Measurements from ENCODE around the gene SCGB2B2.
A peak's percentile ranks its signal among the peaks of the same experiment; 100 is the strongest.
"Not testable (repeated sequence)": the region's sequence is repeated elsewhere in the genome, so short reads cannot be mapped to it uniquely, and the experiment has no call there.

Gene SCGB2B2, protein sequence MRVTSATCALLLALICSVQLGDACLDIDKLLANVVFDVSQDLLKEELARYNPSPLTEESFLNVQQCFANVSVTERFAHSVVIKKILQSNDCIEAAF

DNA sequence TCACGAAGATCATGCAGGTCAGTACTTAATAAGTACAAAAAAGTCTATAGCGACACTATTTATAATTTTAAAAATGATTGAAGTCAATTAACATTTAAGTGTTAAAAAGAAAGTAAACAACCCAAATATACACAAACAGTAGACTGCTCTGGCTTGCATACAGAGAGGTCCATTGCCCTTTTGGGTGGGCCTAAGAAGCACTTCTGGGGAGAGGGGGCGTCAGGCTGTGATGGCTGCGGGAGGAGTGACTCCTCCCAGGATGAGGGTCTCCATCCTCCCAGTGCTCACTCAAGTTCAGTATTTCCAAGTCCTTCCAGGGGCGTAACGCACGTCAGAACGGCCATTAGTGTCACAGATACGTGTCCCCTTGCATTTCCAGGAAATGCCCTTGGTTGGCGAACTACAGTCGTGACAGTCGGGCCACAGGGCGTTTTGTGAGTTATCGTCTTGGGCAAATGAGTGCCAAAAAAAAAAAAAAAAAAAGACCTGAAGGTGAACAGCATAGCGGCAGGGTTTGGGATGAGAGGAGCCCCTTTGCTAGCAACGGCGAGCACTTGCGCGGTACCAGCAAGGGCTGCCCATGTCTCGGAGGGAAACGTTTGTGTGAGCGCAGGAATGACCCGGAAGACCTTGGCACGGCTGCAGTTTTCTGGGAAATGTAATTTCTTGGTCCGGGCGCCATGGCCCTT, at the start of gene SCGB2B2:
TSS of gene SCGB2B2 (minus strand) at position 463 of the 689 bp plus-strand sequence. CDS start 82,596 bp downstream, outside the sequence.
- DNase-seq: no peak

- no peak for DNase-seq
Observed at GRCh38 chr19:34725400-34725799, 48.4 kb upstream of the SCGB2B2 start.

GRCh38 chr19:34722353-34722752, 45.4 kb upstream of the SCGB2B2 start:
- no peak for DNase-seq

GRCh38 chr19:34715357-34715756, 38.4 kb upstream of the SCGB2B2 start:
- DNase-seq: no peak

DNA sequence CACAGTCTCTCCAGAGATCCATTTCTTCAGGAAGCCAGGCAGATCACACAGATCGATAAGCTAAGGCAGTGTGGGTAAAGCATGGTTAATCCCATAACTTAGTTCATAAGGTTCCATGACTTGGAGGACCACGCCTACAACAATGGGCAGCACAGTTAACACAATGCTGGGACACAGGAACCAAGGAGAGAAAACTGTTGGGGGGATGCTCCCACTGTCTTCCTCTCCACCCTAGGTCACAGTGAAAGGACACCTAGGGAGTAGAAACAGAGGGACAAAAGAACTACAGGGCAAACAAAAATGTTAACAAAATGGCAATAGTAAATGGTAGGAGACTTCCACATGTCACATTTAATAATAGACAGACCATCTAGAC, 36.3 kb upstream of the SCGB2B2 start:
- DNase-seq: no peak

- peak; percentile 46 for DNase-seq
Observed at GRCh38 chr19:34712395-34713261, 35.7 kb upstream of the SCGB2B2 start.

GRCh38 chr19:34711890-34712289, 34.9 kb upstream of the SCGB2B2 start:
- DNase-seq: no peak

DNA sequence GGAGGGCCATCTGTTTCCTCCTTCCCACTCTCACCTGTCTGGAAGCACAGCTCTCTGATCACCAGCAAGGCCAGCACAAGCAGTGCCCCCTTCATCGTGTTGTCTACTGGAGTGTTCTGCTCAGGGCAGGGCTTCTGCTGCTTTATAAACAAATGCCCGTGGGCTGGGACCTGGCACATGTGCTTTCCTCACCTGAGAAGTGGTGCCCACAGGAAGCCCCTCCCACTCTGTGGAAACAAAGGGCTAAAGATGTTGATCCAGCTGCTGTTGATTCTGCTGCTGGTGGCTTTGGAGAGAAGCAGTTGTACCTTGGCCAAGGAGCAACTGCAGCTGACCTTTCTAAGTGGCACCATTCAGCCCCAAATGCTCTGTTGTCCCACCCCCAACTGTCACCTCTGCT, 30.7 kb upstream of the SCGB2B2 start:
- no peak for DNase-seq

DNA sequence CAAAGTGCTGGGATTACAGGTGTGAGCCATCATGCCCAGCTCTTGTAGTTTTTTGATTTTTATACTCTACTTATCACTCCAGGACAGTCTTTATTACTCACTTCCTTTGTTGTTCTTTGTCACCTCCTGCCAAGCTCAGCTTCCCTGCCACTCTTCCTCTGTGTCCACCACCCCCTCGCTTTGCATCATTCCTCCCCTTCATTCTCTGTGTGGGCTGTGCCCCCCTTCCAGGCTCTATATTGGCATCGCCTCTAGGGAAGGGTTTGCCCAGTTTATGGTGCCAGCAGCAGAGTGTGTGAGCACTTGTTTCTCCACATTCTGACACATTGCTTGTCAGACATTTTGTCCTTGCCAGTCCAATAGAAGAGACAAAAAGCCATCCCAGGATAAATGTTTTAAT, 15.6 kb upstream of the SCGB2B2 start:
- no peak for DNase-seq

- DNase-seq: no peak
Observed at GRCh38 chr19:34690372-34690771, 13.4 kb upstream of the SCGB2B2 start.

GRCh38 chr19:34688592-34688991, 11.6 kb upstream of the SCGB2B2 start:
- DNase-seq: no peak

DNA sequence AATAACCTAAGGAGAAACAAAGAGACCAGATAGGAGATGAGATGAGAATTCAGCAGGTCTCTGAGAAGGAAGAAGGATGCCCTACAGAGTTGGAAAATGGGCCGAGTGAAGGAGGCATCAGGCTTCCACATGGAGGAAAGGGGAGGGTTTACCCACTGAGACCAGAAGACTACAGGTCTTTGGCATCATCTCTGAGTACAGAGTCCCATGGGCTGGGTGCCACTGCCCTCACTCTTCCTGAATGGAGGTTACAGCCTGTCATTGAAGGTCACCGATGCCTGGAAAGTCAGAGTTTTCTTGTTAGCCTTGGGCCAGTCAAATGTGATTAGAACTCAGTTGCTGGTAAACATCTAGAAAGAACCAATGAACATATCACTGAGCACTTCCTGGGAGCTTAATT, 10.4 kb upstream of the SCGB2B2 start:
- DNase-seq: no peak

GRCh38 chr19:34686455-34686854, 9.5 kb upstream of the SCGB2B2 start:
- no peak for DNase-seq

GRCh38 chr19:34685266-34685665, 8.3 kb upstream of the SCGB2B2 start:
- DNase-seq: not testable (repeated sequence)

- DNase-seq: no peak
Observed at GRCh38 chr19:34681478-34681877, 4.5 kb upstream of the SCGB2B2 start.

- DNase-seq: no peak
Observed at GRCh38 chr19:34678421-34678820, 1.5 kb upstream of the SCGB2B2 start.

DNA sequence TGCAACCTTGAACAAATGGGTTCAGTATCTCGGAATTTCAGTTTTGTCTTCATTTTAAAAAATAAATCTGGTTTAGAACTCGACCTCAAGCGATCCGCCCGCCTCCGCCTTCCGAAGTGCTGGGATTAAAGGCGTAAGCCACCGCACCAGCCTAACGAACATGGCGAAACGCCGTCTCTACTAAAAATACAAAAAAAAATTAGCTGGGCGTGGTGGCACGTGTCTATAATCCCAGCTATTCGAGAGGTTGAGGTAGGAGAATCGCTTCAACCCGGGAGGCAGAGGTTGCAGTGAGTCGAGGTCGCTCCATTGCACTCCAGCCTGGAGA, 1.1 kb upstream of the SCGB2B2 start:
- no peak for DNase-seq

DNA sequence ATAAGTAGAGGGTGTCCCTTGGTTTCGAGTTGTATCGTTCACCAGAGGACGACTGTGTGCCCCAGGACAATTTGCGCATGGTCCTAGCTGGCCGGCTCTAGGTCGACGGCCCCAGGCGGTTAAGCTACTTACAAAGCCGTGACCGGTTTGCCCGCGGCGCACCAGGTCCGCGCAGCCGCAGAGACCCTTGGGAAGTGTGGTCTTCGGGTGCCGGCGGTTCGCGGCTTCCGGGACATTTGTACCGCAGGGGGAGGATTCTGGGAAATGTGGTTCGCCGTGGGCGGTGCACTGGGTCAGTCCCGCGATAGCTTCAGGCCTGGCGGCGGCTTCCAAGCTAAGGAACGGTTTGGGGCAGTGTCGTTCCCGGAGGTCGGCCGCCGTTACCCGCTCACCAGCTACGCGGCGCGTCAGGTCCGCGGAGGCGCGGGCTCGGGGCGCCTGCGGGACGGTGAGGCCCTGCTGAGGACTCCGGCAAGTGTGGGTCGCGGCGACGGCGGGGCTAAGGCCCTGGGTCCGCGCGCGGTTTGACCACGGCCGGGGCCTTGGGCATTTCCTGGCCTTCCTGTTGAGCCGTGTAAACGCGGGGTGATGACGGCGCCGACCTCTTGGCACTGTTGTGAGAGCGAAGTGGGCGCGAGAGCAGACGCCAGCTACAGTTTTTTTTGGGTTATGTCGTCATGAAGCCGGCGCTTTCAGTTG, 576 bp upstream of the SCGB2B2 start, which contains the start of gene ZNF302:
TSS of gene ZNF302 (plus strand) at position 293 of the 699 bp plus-strand sequence. CDS start 1,127 bp downstream, outside the sequence.
- peak; percentile 96 for DNase-seq

DNA sequence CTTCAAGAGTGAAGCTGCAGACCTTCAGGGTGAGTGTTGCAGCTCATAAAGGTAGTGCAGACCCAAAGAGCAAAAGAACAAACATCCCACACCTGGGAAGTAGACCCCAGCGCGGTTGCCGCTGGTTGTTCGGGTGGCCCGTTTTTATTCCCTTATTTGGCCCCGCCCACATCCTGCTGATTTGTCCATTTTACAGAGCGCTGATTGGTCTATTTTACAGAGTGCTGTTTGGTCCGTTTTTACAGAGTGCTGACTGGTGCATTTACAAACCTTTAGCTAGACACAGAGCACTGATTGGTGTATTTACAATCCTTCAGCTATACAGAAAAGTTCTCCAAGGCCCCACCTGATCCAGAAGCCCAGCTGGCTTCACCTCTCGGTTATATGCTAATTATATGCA, 1.0 kb downstream of the SCGB2B2 start:
- no peak for DNase-seq

- DNase-seq: no peak
Observed at GRCh38 chr19:34675250-34675649, 1.7 kb downstream of the SCGB2B2 start.

DNA sequence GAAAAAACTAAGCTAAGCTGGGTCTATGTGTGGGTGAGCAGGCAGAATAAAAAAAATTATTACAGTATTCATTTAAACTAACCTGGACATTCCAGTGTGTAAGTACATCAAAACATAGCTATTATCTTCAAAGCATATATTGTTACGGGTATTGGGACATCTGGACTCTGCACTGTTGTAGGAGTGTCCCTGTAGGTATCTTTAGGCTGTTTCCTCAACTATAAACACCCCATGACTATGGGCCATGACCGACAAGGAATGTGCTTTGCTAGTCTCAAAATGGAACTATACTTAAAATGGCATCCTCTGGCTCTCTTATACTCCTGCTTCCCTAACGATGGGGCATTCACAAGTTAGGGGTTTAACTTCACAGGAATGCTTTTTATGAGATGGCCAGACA, 3.4 kb downstream of the SCGB2B2 start:
- no peak for DNase-seq

GRCh38 chr19:34671972-34672371, 5.0 kb downstream of the SCGB2B2 start:
- no peak for DNase-seq

GRCh38 chr19:34669305-34669704, 7.7 kb downstream of the SCGB2B2 start:
- no peak for DNase-seq

Data from stimulated activated CD4-positive, alpha-beta T cell treated with anti-CD3 and anti-CD28 coated beads, Interleukin-1b, Interleukin-23, amount 100 ng/mL, for 48 hours (primary cell).